HCT116 (cell line): ENCODE results near the gene ARHGEF17. TPM values are rescaled to one million over a fixed set of nuclear protein-coding genes. Genes with fewer than 3 reads are reported as not detected.

ENCODE experiments used
- ATAC-seq: fragments of 200-7000 bp; cut with Tn5 transposase; 2 replicates; pipeline ENCODE4 v1.9.1; 2020; ENCODE audit warnings: mild to moderate bottlenecking, moderate library complexity
- BruUV-seq: library from RNA; stranded (reverse); fragments of 400-500 nt; replicated peaks from 2 replicates; lab custom pipeline; 2021; lab: Mats Ljungman, UMichigan
- CTCF ChIA-PET: fragments of 300-600 bp; sonication (Branson Sonifier 250); formaldehyde crosslinking; loops from one replicate; lab custom pipeline; 2021; ENCODE audit warnings: antibody characterized with exemption; lab: Charles Lee
- POLR2A ChIA-PET: fragments of 300-600, 350-600 bp; sonication (Branson Sonifier 250); formaldehyde crosslinking; loops from one replicate; lab custom pipeline; 2021; ENCODE audit warnings: antibody characterized with exemption; lab: Charles Lee
- RAD21 ChIA-PET, 2 experiments: fragments of 300-600 bp; sonication (Branson Sonifier 250); formaldehyde crosslinking; loops; one replicate each; lab custom pipeline; 2023; ENCODE audit warnings: low total read pairs in 2 of 2; ENCODE audit not compliant: uncharacterized antibody in 2 of 2, unreplicated experiment in 2 of 2, low non-redundant PET in 1 of 2; lab: Charles Lee
- DNase-seq: peaks from one replicate; pipeline ENCODE4 v3.0.0-alpha.2; 2010; ENCODE audit warnings: low read depth, low spot score
- H2AFZ ChIP-seq: fragments of 200-600 bp; shearing (Covaris generic), sonication (generic); 2 replicates; pipeline ENCODE4 v1.6.1; 2017; ENCODE audit warnings: low read depth, mixed run types, mixed read lengths, antibody characterized with exemption, low read length; ENCODE audit not compliant: poor library complexity, severe bottlenecking
- H3K27ac ChIP-seq: 2 replicates; pipeline ENCODE4 v1.5.1; 2012; ENCODE audit warnings: low read depth, low read length
- H3K27me3 ChIP-seq: fragments of 200-600 bp; sonication (generic); 2 replicates; pipeline ENCODE4 v1.6.1; 2016; ENCODE audit warnings: mixed run types, low read length, mixed read lengths; ENCODE audit not compliant: insufficient read depth
- H3K36me3 ChIP-seq, 2 experiments: fragments of 200-500 bp in 1 of 2; fragments of 200-600 bp in 1 of 2; sonication (Bioruptor generic) in 1 of 2; sonication (generic) in 1 of 2; 2 replicates each; pipeline versions ENCODE4 v1.5.1 to v1.6.1; 2014 to 2016; ENCODE audit warnings: low read length in 2 of 2, inconsistent platforms in 1 of 2, mixed read lengths in 1 of 2, mixed run types in 1 of 2; ENCODE audit not compliant: insufficient read depth in 2 of 2, control insufficient read depth in 1 of 2
- H3K4me1 ChIP-seq, 2 experiments: fragments of 200-600 bp in 1 of 2; sonication (generic) in 1 of 2; 2 replicates each; pipeline versions ENCODE4 v1.5.1 to v1.6.1; 2012 to 2017; ENCODE audit warnings: low read length in 2 of 2, inconsistent platforms in 1 of 2, mild to moderate bottlenecking in 1 of 2, mixed read lengths in 1 of 2, mixed run types in 1 of 2, moderate library complexity in 1 of 2; ENCODE audit not compliant: insufficient read depth in 2 of 2, control insufficient read depth in 1 of 2
- H3K4me2 ChIP-seq: fragments of 200-600 bp; sonication (generic); 2 replicates; pipeline ENCODE4 v1.6.1; 2017; ENCODE audit warnings: mixed run types, low read length, mixed read lengths
- H3K4me3 ChIP-seq, 2 experiments: fragments of 200-600 bp in 1 of 2; sonication (generic) in 1 of 2; replicated peaks in 1 of 2; 2 replicates each; pipeline ENCODE4 v1.5.1; 2011 to 2016; ENCODE audit warnings: low read length in 2 of 2, control low read depth in 1 of 2, low read depth in 1 of 2, mild to moderate bottlenecking in 1 of 2, mixed read lengths in 1 of 2, mixed run types in 1 of 2
- H3K79me2 ChIP-seq: fragments of 200-600 bp; sonication (generic); 2 replicates; pipeline ENCODE4 v1.6.1; 2017; ENCODE audit warnings: mild to moderate bottlenecking, mixed run types, low read length, moderate library complexity, mixed read lengths; ENCODE audit not compliant: insufficient read depth
- H3K9ac ChIP-seq: fragments of 200-600 bp; sonication (generic); 2 replicates; pipeline ENCODE4 v1.6.1; 2016; ENCODE audit warnings: low read length, mixed read lengths
- H3K9me2 ChIP-seq: fragments of 200-600 bp; sonication (generic), shearing (Covaris generic); 2 replicates; pipeline ENCODE4 v1.6.1; 2017; ENCODE audit warnings: mixed run types, mild to moderate bottlenecking, moderate library complexity; ENCODE audit not compliant: insufficient read depth
- H3K9me3 ChIP-seq, 2 experiments: fragments of 200-500 bp in 1 of 2; fragments of 200-600 bp in 1 of 2; sonication (Bioruptor generic) in 1 of 2; sonication (generic) in 1 of 2; 2 replicates each; pipeline ENCODE4 v1.6.1; 2014 to 2017; ENCODE audit warnings: low read length in 2 of 2, mixed read lengths in 2 of 2, inconsistent platforms in 1 of 2, low read depth in 1 of 2, mild to moderate bottlenecking in 1 of 2, mixed run types in 1 of 2, moderate library complexity in 1 of 2; ENCODE audit not compliant: control insufficient read depth in 1 of 2, insufficient read depth in 1 of 2
- H4K20me1 ChIP-seq: fragments of 200-600 bp; sonication (generic), shearing (Covaris generic); 2 replicates; pipeline ENCODE4 v1.6.1; 2017; ENCODE audit warnings: mixed run types, mild to moderate bottlenecking, moderate library complexity; ENCODE audit not compliant: insufficient read depth
- CBX3 ChIP-seq: IDR thresholded peaks from 2 replicates; pipeline ENCODE4 v1.6.1; 2012; ENCODE audit warnings: low read depth
- CEBPB ChIP-seq: IDR thresholded peaks from 2 replicates; pipeline ENCODE4 v1.6.1; 2012; ENCODE audit warnings: low read depth
- ELF1 ChIP-seq: IDR thresholded peaks from 2 replicates; pipeline ENCODE4 v1.6.1; 2012; ENCODE audit warnings: low read depth, borderline replicate concordance
- EZH2phosphoT487 ChIP-seq: fragments of 200-600 bp; IDR thresholded peaks from 2 replicates; pipeline ENCODE4 v1.6.1; 2018; ENCODE audit warnings: antibody characterized with exemption, borderline replicate concordance
- FOSL1 ChIP-seq: IDR thresholded peaks from 2 replicates; pipeline ENCODE4 v1.6.1; 2012; ENCODE audit warnings: low read depth
- JUND ChIP-seq: IDR thresholded peaks from 2 replicates; pipeline ENCODE4 v1.6.1; 2012
- POLR2A ChIP-seq: IDR thresholded peaks from 2 replicates; pipeline ENCODE4 v1.7.0; 2011; ENCODE audit warnings: borderline replicate concordance; ENCODE audit not compliant: insufficient read depth, insufficient read length; ENCODE audit errors: extremely low read depth
- RAD21 ChIP-seq: IDR thresholded peaks from 2 replicates; pipeline ENCODE4 v1.6.1; 2012; ENCODE audit warnings: low read depth, mild to moderate bottlenecking
- SIN3A ChIP-seq: IDR thresholded peaks from 2 replicates; pipeline ENCODE4 v1.6.1; 2012; ENCODE audit warnings: low read depth
- SP1 ChIP-seq: IDR thresholded peaks from 2 replicates; pipeline ENCODE4 v1.6.1; 2012; ENCODE audit warnings: low read depth
- SRF ChIP-seq: IDR thresholded peaks from 2 replicates; pipeline ENCODE4 v1.6.1; 2012; ENCODE audit warnings: low read depth
- TCF7L2 ChIP-seq: IDR thresholded peaks from 2 replicates; pipeline ENCODE4 v1.7.0; 2011; ENCODE audit warnings: borderline replicate concordance, inconsistent platforms; ENCODE audit not compliant: insufficient read depth, insufficient read length; ENCODE audit errors: extremely low read depth
- ZFX ChIP-seq: fragments of 450-650 bp; IDR thresholded peaks from 2 replicates; pipeline ENCODE4 v1.6.1; 2017
- ZNF274 ChIP-seq: fragments of 200-500 bp; sonication (Bioruptor generic); IDR thresholded peaks from 2 replicates; pipeline ENCODE4 v1.6.1; 2014; ENCODE audit warnings: mild to moderate bottlenecking, low read depth, low read length, inconsistent platforms
- intact Hi-C: fragments of 100-400 bp; cut with micrococcal nuclease; formaldehyde crosslinking; loops from 2 replicates; pipeline ENCODE4 v1.10.0; 2022
- total RNA-seq: library from RNA; stranded (reverse); gene quantifications from one replicate; pipeline ENCODE4 v1.2.1, GENCODE V29; 2021; ENCODE audit not compliant: unreplicated experiment
- TF ChIP-seq, protein P1 (sequence below), 3 experiments: fragments of 200-600 bp in 1 of 3; sonication (generic) in 1 of 3; IDR thresholded peaks in 2 of 3; conservative IDR thresholded peaks in 1 of 3; 2 replicates each; pipeline ENCODE4 v1.5.1; 2012 to 2017; ENCODE audit warnings: low read depth in 2 of 3, low read length in 2 of 3, antibody characterized with exemption in 1 of 3, borderline replicate concordance in 1 of 3, control low read depth in 1 of 3, mild to moderate bottlenecking in 1 of 3, mixed read lengths in 1 of 3, mixed run types in 1 of 3, moderate library complexity in 1 of 3; ENCODE audit not compliant: insufficient read depth in 1 of 3
- TF ChIP-seq, protein P2 (sequence below): IDR thresholded peaks from 2 replicates; pipeline ENCODE4 v1.6.1; 2012
- TF ChIP-seq, protein P3 (sequence below): IDR thresholded peaks from 2 replicates; pipeline ENCODE4 v1.6.1; 2011; ENCODE audit warnings: mild to moderate bottlenecking, low read length, moderate library complexity; ENCODE audit not compliant: insufficient replicate concordance; ENCODE audit errors: extremely low read depth
- TF ChIP-seq, protein P4 (sequence below): IDR thresholded peaks from 2 replicates; pipeline ENCODE4 v1.6.1; 2012; ENCODE audit warnings: low read depth
- TF ChIP-seq, protein P5 (sequence below): IDR thresholded peaks from 2 replicates; pipeline ENCODE4 v1.6.1; 2012

ARHGEF17 gene
- total RNA-seq, 1 experiment from 2014 or later: 18.2 TPM

DNA sequence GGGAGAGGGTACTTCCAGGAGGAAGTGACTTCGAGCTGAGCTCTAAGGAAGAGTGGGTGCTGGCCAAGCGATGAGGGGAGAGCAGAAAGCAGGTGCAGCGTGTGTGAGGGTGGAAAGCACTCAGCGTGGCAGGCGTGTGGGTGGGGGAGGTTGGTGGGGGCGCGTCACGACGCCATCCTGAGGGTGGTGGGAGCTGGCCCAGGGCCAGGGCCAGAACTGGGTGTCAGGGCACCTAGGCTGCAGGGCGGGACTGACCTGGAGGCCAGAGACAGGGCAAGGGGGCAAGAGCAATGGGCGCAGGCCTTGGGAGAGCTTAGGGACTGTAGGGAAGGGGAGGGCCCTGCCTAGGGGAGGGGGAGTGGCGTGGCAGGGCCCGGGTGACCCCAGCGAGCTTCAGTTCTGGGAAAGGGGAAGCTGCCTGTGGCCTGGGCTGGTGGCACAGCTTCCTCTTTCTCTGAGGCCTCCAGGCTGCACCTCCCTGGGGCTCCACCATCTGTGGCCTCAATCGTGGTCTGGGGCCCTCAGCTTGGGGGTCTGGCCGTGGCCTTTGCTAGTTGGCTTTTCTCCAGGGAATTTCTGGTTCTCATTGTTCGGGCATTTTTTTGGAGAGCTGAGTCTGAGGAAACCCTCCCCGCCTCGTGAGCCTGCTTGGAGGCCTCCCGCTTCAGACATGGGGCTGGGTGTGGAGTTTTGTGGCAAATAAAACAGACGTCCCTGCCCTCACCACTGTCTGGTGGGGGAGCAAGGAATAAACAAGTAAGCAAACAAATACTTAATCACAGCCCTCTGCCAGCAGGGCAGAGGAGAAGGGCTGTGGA lies 77.0 kb downstream of the ARHGEF17 start:
- Histone ChIP-seq H3K4me2 (no peak overlapping the region), H3K79me2 (peaks cover 92% of the 10 kb centered on the region), H3K27me3 (no peaks in the 10 kb centered on the region), H3K36me3 (peaks cover 0 to 3% of the 10 kb centered on the region in 2 experiments; a peak in 2 of 4 replicates), H3K9me3 (no peaks in the 10 kb centered on the region), H3K4me3 (no peak overlapping the region), H2AFZ (no peak overlapping the region), H3K27ac (peak overlapping the region; percentile 26; the same call in 1 of the 2 replicates), H4K20me1 (no peaks in the 10 kb centered on the region), H3K4me1 (peaks cover 7 to 46% of the 10 kb centered on the region in 2 experiments; a peak in 3 of 4 replicates), H3K9ac (no peak overlapping the region), H3K9me2 (no peaks in the 10 kb centered on the region)
- POLR2A ChIA-PET: no interaction called here
- no TSS peak for BruUV-seq
- DNase-seq (no peak), ATAC-seq (no peak)
- RAD21 ChIA-PET: no interaction called here
- CTCF ChIA-PET: interaction anchor here (0.6 to 2.0 kb wide), 3 partner anchors 8 to 50 kb away, joined by 3 to 7 read pairs (median 3); no protein-coding TSS in a partner anchor
- intact Hi-C loops: no loop called here
- no peak for TF ChIP-seq CBX3
- no peak for TF ChIP-seq TCF7L2
- TF ChIP-seq ZNF274: no peak
- TF ChIP-seq EZH2phosphoT487: no peak
- TF ChIP-seq ELF1: no peak
- no peak for TF ChIP-seq SP1
- TF ChIP-seq, protein P1, sequence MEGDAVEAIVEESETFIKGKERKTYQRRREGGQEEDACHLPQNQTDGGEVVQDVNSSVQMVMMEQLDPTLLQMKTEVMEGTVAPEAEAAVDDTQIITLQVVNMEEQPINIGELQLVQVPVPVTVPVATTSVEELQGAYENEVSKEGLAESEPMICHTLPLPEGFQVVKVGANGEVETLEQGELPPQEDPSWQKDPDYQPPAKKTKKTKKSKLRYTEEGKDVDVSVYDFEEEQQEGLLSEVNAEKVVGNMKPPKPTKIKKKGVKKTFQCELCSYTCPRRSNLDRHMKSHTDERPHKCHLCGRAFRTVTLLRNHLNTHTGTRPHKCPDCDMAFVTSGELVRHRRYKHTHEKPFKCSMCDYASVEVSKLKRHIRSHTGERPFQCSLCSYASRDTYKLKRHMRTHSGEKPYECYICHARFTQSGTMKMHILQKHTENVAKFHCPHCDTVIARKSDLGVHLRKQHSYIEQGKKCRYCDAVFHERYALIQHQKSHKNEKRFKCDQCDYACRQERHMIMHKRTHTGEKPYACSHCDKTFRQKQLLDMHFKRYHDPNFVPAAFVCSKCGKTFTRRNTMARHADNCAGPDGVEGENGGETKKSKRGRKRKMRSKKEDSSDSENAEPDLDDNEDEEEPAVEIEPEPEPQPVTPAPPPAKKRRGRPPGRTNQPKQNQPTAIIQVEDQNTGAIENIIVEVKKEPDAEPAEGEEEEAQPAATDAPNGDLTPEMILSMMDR (IDR thresholded peaks at IDR 0.05 in 2 of 3, conservative IDR thresholded peaks at IDR 0.05 in 1 of 3; ENCODE audit: borderline replicate concordance in 1 of 3, insufficient read depth in 1 of 3, low read depth in 2 of 3, low read length in 2 of 3): no peak
- TF ChIP-seq, protein P2, sequence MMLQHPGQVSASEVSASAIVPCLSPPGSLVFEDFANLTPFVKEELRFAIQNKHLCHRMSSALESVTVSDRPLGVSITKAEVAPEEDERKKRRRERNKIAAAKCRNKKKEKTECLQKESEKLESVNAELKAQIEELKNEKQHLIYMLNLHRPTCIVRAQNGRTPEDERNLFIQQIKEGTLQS: no peak
- TF ChIP-seq, protein P3, sequence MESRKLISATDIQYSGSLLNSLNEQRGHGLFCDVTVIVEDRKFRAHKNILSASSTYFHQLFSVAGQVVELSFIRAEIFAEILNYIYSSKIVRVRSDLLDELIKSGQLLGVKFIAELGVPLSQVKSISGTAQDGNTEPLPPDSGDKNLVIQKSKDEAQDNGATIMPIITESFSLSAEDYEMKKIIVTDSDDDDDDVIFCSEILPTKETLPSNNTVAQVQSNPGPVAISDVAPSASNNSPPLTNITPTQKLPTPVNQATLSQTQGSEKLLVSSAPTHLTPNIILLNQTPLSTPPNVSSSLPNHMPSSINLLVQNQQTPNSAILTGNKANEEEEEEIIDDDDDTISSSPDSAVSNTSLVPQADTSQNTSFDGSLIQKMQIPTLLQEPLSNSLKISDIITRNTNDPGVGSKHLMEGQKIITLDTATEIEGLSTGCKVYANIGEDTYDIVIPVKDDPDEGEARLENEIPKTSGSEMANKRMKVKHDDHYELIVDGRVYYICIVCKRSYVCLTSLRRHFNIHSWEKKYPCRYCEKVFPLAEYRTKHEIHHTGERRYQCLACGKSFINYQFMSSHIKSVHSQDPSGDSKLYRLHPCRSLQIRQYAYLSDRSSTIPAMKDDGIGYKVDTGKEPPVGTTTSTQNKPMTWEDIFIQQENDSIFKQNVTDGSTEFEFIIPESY: no peak
- no peak for TF ChIP-seq FOSL1
- TF ChIP-seq RAD21: no peak
- TF ChIP-seq, protein P4, sequence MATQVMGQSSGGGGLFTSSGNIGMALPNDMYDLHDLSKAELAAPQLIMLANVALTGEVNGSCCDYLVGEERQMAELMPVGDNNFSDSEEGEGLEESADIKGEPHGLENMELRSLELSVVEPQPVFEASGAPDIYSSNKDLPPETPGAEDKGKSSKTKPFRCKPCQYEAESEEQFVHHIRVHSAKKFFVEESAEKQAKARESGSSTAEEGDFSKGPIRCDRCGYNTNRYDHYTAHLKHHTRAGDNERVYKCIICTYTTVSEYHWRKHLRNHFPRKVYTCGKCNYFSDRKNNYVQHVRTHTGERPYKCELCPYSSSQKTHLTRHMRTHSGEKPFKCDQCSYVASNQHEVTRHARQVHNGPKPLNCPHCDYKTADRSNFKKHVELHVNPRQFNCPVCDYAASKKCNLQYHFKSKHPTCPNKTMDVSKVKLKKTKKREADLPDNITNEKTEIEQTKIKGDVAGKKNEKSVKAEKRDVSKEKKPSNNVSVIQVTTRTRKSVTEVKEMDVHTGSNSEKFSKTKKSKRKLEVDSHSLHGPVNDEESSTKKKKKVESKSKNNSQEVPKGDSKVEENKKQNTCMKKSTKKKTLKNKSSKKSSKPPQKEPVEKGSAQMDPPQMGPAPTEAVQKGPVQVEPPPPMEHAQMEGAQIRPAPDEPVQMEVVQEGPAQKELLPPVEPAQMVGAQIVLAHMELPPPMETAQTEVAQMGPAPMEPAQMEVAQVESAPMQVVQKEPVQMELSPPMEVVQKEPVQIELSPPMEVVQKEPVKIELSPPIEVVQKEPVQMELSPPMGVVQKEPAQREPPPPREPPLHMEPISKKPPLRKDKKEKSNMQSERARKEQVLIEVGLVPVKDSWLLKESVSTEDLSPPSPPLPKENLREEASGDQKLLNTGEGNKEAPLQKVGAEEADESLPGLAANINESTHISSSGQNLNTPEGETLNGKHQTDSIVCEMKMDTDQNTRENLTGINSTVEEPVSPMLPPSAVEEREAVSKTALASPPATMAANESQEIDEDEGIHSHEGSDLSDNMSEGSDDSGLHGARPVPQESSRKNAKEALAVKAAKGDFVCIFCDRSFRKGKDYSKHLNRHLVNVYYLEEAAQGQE: no peak
- no peak for TF ChIP-seq POLR2A
- TF ChIP-seq JUND: no peak
- TF ChIP-seq SIN3A: no peak
- no peak for TF ChIP-seq SRF
- no peak for TF ChIP-seq CEBPB
- TF ChIP-seq, protein P5, sequence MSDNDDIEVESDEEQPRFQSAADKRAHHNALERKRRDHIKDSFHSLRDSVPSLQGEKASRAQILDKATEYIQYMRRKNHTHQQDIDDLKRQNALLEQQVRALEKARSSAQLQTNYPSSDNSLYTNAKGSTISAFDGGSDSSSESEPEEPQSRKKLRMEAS: no peak
- TF ChIP-seq ZFX: no peak
